Left lung (tissue), 10 donors: ENCODE results near the gene KIF3B. TPM values are rescaled to one million over a fixed set of nuclear protein-coding genes. Genes with fewer than 3 reads are reported as not detected.

ENCODE experiments used
- ATAC-seq: fragments of 200-7000 bp; cut with Tn5 transposase; one replicate; pipeline ENCODE4 v1.9.1; 2020; ENCODE audit warnings: moderate library complexity
- DNase-seq, 4 donors: peaks; one replicate each; pipeline ENCODE4 v3.0.0-alpha.2; 2013 to 2020
- H3K27ac ChIP-seq, 2 donors: fragments of 200-600 bp; sonication (generic) in 1 of 2; one replicate each; pipeline versions ENCODE4 v1.5.0 to v1.8.0; 2020 to 2021
- H3K27me3 ChIP-seq, 2 donors: fragments of 200-600 bp; sonication (generic) in 1 of 2; one replicate each; pipeline versions ENCODE4 v1.5.0 to v1.8.0; 2020 to 2021
- H3K36me3 ChIP-seq, 2 donors: fragments of 200-600 bp; sonication (generic) in 1 of 2; one replicate each; pipeline versions ENCODE4 v1.5.0 to v1.8.0; 2020 to 2021
- H3K4me1 ChIP-seq, 2 donors: fragments of 200-600 bp; one replicate each; pipeline ENCODE4 v1.8.0; 2021
- H3K4me3 ChIP-seq, 2 donors: fragments of 200-600 bp; sonication (generic) in 1 of 2; one replicate each; pipeline versions ENCODE4 v1.5.0 to v1.8.0; 2020 to 2021; ENCODE audit warnings: mild to moderate bottlenecking in 1 of 2
- H3K9me3 ChIP-seq, 2 donors: fragments of 200-600 bp; sonication (generic) in 1 of 2; one replicate each; pipeline versions ENCODE4 v1.5.0 to v1.8.0; 2020 to 2021
- intact Hi-C, 2 donors: fragments of 100-400 bp; cut with DNase I; formaldehyde crosslinking; loops; one replicate each; pipeline versions ENCODE4 v1.11.2 to v1.14.2; 2022
- polyA plus RNA-seq, 6 donors: library from polyadenylated mRNA; unstranded; fragments of 120-200 nt; gene quantifications; one replicate each; pipeline ENCODE4 v1.2.1, GENCODE V29; 2013; ENCODE audit not compliant: insufficient read length in 6 of 6
- total RNA-seq, 2 donors: library from RNA; stranded (reverse); fragmentation: NEBNext Ultra II Directional; extraction: Animal tissue kit (Norgen Biotek cat#: 25700); gene quantifications; one replicate each; pipeline ENCODE4 v1.2.1, GENCODE V29; 2021
- TF ChIP-seq, protein P1 (sequence below), 2 donors: fragments of 200-600 bp; sonication (generic) in 1 of 2; IDR thresholded peaks; one replicate each; pipeline versions ENCODE4 v1.5.0 to v1.8.0; 2021; ENCODE audit warnings: antibody characterized with exemption in 2 of 2
- donor health status: DM: no; HTN: yes; CAD: no.
- donor health status: DM: no; HTN: no; CAD: no.

Gene KIF3B
- total and polyA plus RNA-seq, 8 donors: 22.9 to 34.6 (median 27.6) TPM

DNA sequence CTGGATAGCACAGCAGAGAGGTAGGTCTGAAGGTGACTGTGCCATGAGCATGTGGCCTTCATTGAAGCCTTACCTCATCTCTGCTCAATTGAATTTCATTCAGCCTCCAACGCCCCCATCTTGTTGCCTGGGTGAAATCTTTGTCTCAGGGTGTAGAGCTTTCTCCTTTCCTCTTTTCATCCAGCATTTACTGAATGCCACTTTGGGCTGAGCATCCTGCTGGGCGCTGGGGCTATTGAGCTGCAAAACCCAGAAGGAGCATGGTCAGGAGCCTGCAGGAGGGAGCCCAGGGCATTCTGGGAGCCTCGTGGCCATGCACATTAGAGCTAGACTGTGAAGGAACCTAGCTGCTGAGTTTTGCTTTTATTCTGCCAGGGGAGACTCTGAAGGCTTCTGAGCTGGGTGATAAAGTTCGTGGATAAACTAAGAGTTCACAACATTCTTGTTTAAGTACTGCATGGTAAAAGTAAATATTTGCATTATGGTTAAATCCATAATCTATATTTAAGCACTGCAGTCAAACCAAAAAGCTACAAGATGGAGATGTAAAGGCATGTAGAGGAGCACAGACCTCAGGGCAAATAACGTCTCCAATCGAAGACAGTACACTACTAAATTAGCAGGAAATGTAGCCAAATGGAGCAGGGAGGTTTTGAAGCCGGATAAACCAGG, 67.5 kb downstream of the KIF3B start:
- H3K27ac ChIP-seq: no peak overlapping the region
- no peak for DNase-seq
- TF ChIP-seq, protein P1, sequence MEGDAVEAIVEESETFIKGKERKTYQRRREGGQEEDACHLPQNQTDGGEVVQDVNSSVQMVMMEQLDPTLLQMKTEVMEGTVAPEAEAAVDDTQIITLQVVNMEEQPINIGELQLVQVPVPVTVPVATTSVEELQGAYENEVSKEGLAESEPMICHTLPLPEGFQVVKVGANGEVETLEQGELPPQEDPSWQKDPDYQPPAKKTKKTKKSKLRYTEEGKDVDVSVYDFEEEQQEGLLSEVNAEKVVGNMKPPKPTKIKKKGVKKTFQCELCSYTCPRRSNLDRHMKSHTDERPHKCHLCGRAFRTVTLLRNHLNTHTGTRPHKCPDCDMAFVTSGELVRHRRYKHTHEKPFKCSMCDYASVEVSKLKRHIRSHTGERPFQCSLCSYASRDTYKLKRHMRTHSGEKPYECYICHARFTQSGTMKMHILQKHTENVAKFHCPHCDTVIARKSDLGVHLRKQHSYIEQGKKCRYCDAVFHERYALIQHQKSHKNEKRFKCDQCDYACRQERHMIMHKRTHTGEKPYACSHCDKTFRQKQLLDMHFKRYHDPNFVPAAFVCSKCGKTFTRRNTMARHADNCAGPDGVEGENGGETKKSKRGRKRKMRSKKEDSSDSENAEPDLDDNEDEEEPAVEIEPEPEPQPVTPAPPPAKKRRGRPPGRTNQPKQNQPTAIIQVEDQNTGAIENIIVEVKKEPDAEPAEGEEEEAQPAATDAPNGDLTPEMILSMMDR (IDR thresholded peaks at IDR 0.05): no peak
- intact Hi-C loops: no loop called here
- no peaks in the 10 kb centered on the region for H3K27me3 ChIP-seq
- H3K4me3 ChIP-seq: no peak overlapping the region
- no peaks in the 10 kb centered on the region for H3K36me3 ChIP-seq
- no peaks in the 10 kb centered on the region for H3K4me1 ChIP-seq
- no peak for ATAC-seq
- no peaks in the 10 kb centered on the region for H3K9me3 ChIP-seq

DNA sequence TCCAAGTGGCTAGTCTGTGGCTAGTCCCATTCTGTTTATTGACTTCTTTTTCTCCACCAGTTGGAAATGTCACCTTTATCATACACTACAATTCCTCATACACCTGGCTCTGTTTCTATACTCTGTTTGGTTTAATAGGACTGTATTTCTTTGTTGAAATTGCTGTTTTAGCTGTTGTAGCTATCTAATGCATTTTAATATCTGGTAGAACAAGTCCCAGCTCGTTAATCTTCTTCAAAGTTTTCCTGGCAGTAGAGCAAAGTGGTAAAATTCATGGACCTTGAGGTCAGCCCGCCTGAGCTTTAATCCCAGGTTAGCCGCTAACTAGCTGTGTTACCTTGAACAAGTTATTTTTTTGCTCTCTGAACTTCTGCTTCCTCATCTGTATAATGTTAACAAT, 70.8 kb downstream of the KIF3B start:
- TF ChIP-seq, protein P1 (IDR thresholded peaks at IDR 0.05): no peak
- H3K36me3 ChIP-seq: no peaks in the 10 kb centered on the region
- intact Hi-C loops: no loop called here
- no peaks in the 10 kb centered on the region for H3K27me3 ChIP-seq
- ATAC-seq (no peak), DNase-seq (no peak)
- H3K27ac ChIP-seq: no peak overlapping the region
- no peaks in the 10 kb centered on the region for H3K9me3 ChIP-seq
- H3K4me3 ChIP-seq: no peak overlapping the region
- H3K4me1 ChIP-seq: no peaks in the 10 kb centered on the region

DNA sequence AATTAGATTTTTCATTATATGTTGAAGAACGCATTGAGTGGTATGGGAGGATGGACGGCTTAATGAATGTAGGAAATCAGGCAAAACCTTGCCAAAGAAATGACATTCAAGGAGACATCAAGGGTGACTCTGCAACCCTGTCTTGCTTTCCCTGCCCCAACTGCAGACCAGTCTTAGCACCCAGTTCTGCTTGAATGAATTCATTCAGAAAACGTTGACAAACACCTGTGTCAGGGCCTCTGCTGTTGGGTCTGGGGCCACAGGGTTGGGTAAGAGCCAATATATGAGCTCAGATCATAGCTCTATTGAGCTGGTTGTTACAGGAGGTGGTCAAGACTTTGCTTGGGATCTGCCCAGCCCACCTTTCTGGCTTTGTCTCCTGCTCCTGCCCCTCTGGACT, 73.0 kb downstream of the KIF3B start:
- Histone ChIP-seq H3K4me1 (no peaks in the 10 kb centered on the region), H3K4me3 (no peak overlapping the region), H3K9me3 (no peaks in the 10 kb centered on the region), H3K27me3 (no peaks in the 10 kb centered on the region), H3K36me3 (no peaks in the 10 kb centered on the region), H3K27ac (no peak overlapping the region)
- TF ChIP-seq, protein P1 (IDR thresholded peaks at IDR 0.05): no peak
- intact Hi-C loops: no loop called here
- DNase-seq: no peak
- ATAC-seq: no peak

DNA sequence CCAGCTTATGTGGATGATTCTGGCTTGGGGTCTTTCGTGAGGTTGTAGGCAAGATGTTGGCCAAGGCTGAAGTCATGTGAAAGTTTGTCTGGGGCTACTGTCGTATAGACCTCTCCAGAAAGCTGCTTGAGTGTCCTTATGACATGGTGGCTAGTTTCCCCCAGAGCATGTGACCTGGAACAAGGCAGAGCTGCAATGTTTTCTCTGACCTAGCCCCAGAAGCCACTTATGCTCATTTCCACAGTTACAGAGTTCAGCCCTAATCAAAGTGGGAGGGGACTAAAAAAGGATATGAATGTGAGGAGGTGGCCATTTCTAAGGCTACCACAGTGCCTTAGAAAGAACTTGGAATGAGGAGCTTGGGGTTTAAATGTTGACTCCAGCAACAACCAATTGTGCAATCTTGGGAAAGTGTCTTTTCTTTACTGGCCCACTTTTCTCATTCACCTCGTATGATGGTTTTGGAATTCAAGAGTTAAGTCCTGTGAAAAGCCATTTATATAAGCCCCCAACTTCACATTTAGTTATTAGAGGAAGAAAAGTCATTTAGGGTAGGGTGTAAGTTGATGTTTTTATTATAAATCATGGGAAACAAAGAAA, 74.8 kb downstream of the KIF3B start:
- no peak overlapping the region for H3K4me3 ChIP-seq
- no peak overlapping the region for H3K27ac ChIP-seq
- peaks cover 4 to 13% of the 10 kb centered on the region in 2 donors for H3K4me1 ChIP-seq
- intact Hi-C loops: no loop called here
- TF ChIP-seq, protein P1 (IDR thresholded peaks at IDR 0.05): no peak
- H3K9me3 ChIP-seq: no peaks in the 10 kb centered on the region
- ATAC-seq (peak; percentile 16), DNase-seq (no peak)
- H3K36me3 ChIP-seq: no peaks in the 10 kb centered on the region
- no peaks in the 10 kb centered on the region for H3K27me3 ChIP-seq

DNA sequence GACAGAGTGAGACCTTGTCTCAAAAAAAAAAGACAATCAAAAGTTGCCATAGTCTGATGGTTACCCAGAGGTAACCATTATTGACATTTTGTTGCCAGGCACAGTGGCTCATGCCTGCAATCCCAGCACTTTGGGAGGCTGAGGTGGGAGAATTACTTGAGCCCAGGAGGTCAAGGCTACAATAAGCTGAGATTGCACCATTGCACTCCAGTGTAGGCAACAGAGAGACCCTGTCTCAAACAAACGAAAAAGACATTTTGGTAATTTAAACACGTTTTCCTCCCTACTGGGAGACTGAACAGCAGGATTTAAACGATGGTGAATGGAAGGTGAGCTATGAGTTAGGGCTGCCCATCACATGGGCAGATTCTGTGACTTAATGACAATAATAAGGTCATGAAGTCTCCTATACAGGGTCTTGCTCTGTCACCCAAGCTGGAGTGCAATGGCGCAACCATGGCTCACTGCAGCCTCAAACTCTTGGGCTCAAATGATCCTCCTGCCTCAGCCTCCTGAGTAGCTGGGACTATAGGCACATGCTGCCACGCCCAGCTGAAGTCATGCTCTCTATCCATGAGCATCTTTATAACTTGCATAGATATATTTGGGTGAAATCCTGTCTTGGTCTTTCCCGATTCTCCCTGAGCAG, 76.5 kb downstream of the KIF3B start:
- no peaks in the 10 kb centered on the region for H3K27me3 ChIP-seq
- no peaks in the 10 kb centered on the region for H3K36me3 ChIP-seq
- H3K27ac ChIP-seq: no peak overlapping the region
- H3K4me3 ChIP-seq: no peak overlapping the region
- intact Hi-C loops: no loop called here
- DNase-seq (no peak), ATAC-seq (no peak)
- H3K4me1 ChIP-seq: peaks cover 4 to 19% of the 10 kb centered on the region in 2 donors
- TF ChIP-seq, protein P1 (IDR thresholded peaks at IDR 0.05): no peak
- no peaks in the 10 kb centered on the region for H3K9me3 ChIP-seq
